Keratinocyte (primary cell): Measurements from ENCODE around the gene GDNF. TPM values are rescaled to one million over a fixed set of nuclear protein-coding genes. Genes with fewer than 3 reads are reported as not detected.

Experiments
- DNase-seq: peaks from one replicate; pipeline ENCODE4 v3.0.0-alpha.2; 2011; ENCODE audit warnings: low read depth, missing footprints, low spot score
- FAIRE-seq: peaks from 2 replicates; lab custom pipeline; 2011; peaks lifted over from hg19 to GRCh38; lab: Jason Lieb, UNC
- H2AFZ ChIP-seq: 2 replicates; pipeline ENCODE4 v1.6.0; 2012; ENCODE audit warnings: low read length, control low read depth, inconsistent platforms; ENCODE audit not compliant: control insufficient read depth
- H3K27ac ChIP-seq: 2 replicates; pipeline ENCODE4 v1.5.1; 2011; ENCODE audit warnings: low read length; ENCODE audit not compliant: control insufficient read depth, insufficient read depth
- H3K27me3 ChIP-seq: 3 replicates; pipeline ENCODE4 v1.6.0; 2011; ENCODE audit warnings: low read length; ENCODE audit not compliant: control insufficient read depth, insufficient read depth; ENCODE audit errors: extremely low read depth
- H3K36me3 ChIP-seq, 2 experiments: 2 replicates in 1 of 2; 3 replicates in 1 of 2; pipeline ENCODE4 v1.5.1; 2011; ENCODE audit warnings: low read length in 2 of 2, mild to moderate bottlenecking in 1 of 2; ENCODE audit not compliant: control insufficient read depth in 2 of 2, insufficient read depth in 2 of 2; ENCODE audit errors: extremely low read depth in 1 of 2
- H3K4me1 ChIP-seq: 3 replicates; pipeline ENCODE4 v1.5.1; 2011; ENCODE audit warnings: low read length; ENCODE audit not compliant: control insufficient read depth, insufficient read depth; ENCODE audit errors: extremely low read depth
- H3K4me2 ChIP-seq: 3 replicates; pipeline ENCODE4 v1.6.0; 2011; ENCODE audit warnings: low read depth, low read length; ENCODE audit not compliant: control insufficient read depth, insufficient read depth; ENCODE audit errors: extremely low read depth
- H3K4me3 ChIP-seq, 3 experiments: fragments of 200-600 bp in 1 of 3; sonication (generic) in 1 of 3; 2 replicates in 2 of 3; 3 replicates in 1 of 3; pipeline ENCODE4 v1.5.1; 2011 to 2016; ENCODE audit warnings: low read length in 3 of 3, mild to moderate bottlenecking in 3 of 3, control low read depth in 2 of 3, inconsistent platforms in 1 of 3, low read depth in 1 of 3, mixed read lengths in 1 of 3, mixed run types in 1 of 3, moderate library complexity in 1 of 3; ENCODE audit not compliant: control insufficient read depth in 2 of 3, insufficient read depth in 2 of 3; ENCODE audit errors: extremely low read depth in 1 of 3
- H3K79me2 ChIP-seq: 2 replicates; pipeline ENCODE4 v1.6.0; 2012; ENCODE audit warnings: low read length; ENCODE audit not compliant: control insufficient read depth, insufficient read depth
- H3K9ac ChIP-seq: 3 replicates; pipeline ENCODE4 v1.6.0; 2011; ENCODE audit warnings: low read length; ENCODE audit not compliant: control insufficient read depth, insufficient read depth; ENCODE audit errors: extremely low read depth
- H3K9me1 ChIP-seq: 3 replicates; pipeline ENCODE4 v1.6.0; 2011; ENCODE audit warnings: low read length; ENCODE audit not compliant: control insufficient read depth, insufficient read depth; ENCODE audit errors: extremely low read depth
- H3K9me3 ChIP-seq: 2 replicates; pipeline ENCODE4 v1.5.1; 2012; ENCODE audit warnings: low read depth, low read length; ENCODE audit not compliant: control insufficient read depth
- H4K20me1 ChIP-seq: 3 replicates; pipeline ENCODE4 v1.6.0; 2011; ENCODE audit warnings: low read length; ENCODE audit not compliant: control insufficient read depth, insufficient read depth; ENCODE audit errors: extremely low read depth
- EZH2 ChIP-seq: IDR thresholded peaks from one replicate; pipeline ENCODE4 v1.6.1; 2012; ENCODE audit warnings: inconsistent platforms, mild to moderate bottlenecking, low read length, moderate library complexity
- dilution Hi-C: fragments of 300-500 bp; cut with MboI; formaldehyde crosslinking; loops from one replicate; pipeline ENCODE4 v1.7.0; 2020; ENCODE audit warnings: low sequenced_read_pairs; ENCODE audit not compliant: extremely low pct_ligation_motif_present
- polyA plus RNA-seq, 5 experiments: library from polyadenylated mRNA; depleted of rRNA in 3 of 5; stranded (reverse) in 3 of 5; stranded (forward) in 1 of 5; unstranded in 1 of 5; fragments of >200 nt; gene quantifications; 1 replicate in 1 of 5; 2 replicates in 3 of 5; 3 replicates in 1 of 5; pipeline versions ENCODE4 v1.2.1 to v1.2.3, GENCODE V29; 2011 to 2012; ENCODE audit warnings: missing spikeins in 2 of 5, low read depth in 1 of 5, low replicate concordance in 1 of 5
- TF ChIP-seq, protein P1 (sequence below), 3 experiments: IDR thresholded peaks in 1 of 3; conservative IDR thresholded peaks in 1 of 3; optimal IDR thresholded peaks in 1 of 3; 2 replicates in 2 of 3; 3 replicates in 1 of 3; pipeline versions ENCODE3 to v1.5.1; 2011; ENCODE audit warnings: low read length in 3 of 3, mild to moderate bottlenecking in 3 of 3, moderate library complexity in 2 of 3, control low read depth in 1 of 3, inconsistent platforms in 1 of 3; ENCODE audit not compliant: insufficient read depth in 2 of 3; ENCODE audit errors: extremely low read depth in 1 of 3

The GDNF gene
- polyA plus RNA-seq, 1 donor (not counting 4 experiments of a cell fraction or from before 2014, with no cell fraction given) = 2.4 TPM

DNA sequence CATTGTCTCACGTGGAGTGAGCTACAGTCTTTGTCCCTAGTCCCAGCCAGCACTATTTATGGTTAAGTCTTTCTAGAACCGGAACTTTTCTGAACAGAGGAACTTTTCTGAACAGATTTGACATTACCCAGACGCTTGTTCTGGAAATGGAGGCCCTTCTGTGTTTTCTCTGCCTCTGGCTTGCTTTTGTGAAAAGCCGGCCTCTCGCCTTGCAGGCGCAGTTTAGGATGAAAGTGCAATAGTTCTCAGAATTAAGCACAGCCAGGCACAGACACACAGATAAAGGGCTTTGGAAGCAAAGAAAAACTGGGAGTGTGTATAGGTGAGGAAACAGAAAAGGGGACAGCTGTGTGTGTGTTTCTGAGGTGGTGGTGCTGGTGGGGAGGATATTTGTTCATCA, 5.9 kb downstream of the GDNF start:
- no peak for FAIRE-seq

DNA sequence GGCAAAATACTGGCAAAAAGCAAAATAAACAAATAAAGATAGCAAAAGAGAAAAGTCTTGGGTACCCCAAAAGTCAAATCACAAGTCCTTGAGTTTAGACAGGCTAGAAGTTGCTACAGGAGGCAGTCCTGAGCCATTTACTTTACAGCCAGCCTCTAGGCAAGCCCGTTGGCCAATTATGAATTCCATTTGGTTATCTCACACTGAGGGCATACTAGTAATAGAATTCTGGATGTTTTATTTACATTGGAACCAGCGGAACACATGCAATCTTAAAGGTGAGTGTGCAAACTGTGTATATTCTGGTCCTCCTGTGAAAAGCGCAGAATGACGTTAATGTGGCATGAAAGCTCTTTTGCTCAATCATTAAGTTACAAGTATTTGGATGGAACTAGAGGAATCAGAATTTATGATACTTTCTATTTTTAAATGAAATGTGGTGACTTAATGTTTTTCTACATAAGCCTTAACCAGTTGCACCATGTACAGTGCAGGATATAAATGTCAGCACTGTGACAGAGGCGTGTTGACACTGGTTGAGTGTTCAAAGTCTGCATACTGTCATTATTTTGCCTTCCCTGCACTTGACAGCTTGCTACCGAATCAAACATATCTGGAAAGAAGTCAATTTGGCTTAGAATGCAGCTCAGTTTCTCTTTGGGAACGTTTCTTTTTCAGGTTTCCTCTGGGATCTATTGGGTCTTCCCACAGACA, 7.9 kb downstream of the GDNF start:
- H3K4me3 ChIP-seq = no peak overlapping the region
- H2AFZ ChIP-seq = no peak overlapping the region
- no peak overlapping the region for H3K4me2 ChIP-seq
- no peak for DNase-seq
- no peaks in the 10 kb centered on the region for H3K27me3 ChIP-seq
- peaks cover 18% of the 10 kb centered on the region for H3K4me1 ChIP-seq
- dilution Hi-C loops = no loop called here
- no peak overlapping the region for H3K27ac ChIP-seq
- peak; percentile 13 for FAIRE-seq
- no peak for TF ChIP-seq EZH2
- TF ChIP-seq, protein P1, sequence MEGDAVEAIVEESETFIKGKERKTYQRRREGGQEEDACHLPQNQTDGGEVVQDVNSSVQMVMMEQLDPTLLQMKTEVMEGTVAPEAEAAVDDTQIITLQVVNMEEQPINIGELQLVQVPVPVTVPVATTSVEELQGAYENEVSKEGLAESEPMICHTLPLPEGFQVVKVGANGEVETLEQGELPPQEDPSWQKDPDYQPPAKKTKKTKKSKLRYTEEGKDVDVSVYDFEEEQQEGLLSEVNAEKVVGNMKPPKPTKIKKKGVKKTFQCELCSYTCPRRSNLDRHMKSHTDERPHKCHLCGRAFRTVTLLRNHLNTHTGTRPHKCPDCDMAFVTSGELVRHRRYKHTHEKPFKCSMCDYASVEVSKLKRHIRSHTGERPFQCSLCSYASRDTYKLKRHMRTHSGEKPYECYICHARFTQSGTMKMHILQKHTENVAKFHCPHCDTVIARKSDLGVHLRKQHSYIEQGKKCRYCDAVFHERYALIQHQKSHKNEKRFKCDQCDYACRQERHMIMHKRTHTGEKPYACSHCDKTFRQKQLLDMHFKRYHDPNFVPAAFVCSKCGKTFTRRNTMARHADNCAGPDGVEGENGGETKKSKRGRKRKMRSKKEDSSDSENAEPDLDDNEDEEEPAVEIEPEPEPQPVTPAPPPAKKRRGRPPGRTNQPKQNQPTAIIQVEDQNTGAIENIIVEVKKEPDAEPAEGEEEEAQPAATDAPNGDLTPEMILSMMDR (optimal IDR thresholded peaks at IDR 0.05 in 1 of 3, IDR thresholded peaks at IDR 0.05 in 1 of 3, conservative IDR thresholded peaks at IDR 0.05 in 1 of 3; ENCODE audit: extremely low read depth in 1 of 3, insufficient read depth in 2 of 3, low read length in 3 of 3) = no peak
- no peaks in the 10 kb centered on the region for H3K9me1 ChIP-seq
- peaks cover 0 to 4% of the 10 kb centered on the region in 2 experiments for H3K36me3 ChIP-seq
- peaks cover 41% of the 10 kb centered on the region for H3K79me2 ChIP-seq
- no peak overlapping the region for H3K9ac ChIP-seq
- H3K9me3 ChIP-seq = no peaks in the 10 kb centered on the region
- H4K20me1 ChIP-seq = no peaks in the 10 kb centered on the region

More for the DNA sequence above, 5.9 kb downstream of the GDNF start:
- H3K27ac ChIP-seq = no peak overlapping the region
- H3K9ac ChIP-seq = no peak overlapping the region
- peaks cover 58% of the 10 kb centered on the region for H3K79me2 ChIP-seq
- no peaks in the 10 kb centered on the region for H4K20me1 ChIP-seq
- no peak overlapping the region for H3K4me3 ChIP-seq
- peaks cover 0 to 4% of the 10 kb centered on the region in 2 experiments for H3K36me3 ChIP-seq
- no peaks in the 10 kb centered on the region for H3K27me3 ChIP-seq
- DNase-seq = no peak
- dilution Hi-C loops = no loop called here
- no peaks in the 10 kb centered on the region for H3K9me1 ChIP-seq
- H3K4me1 ChIP-seq = peaks cover 24% of the 10 kb centered on the region
- TF ChIP-seq EZH2 = no peak
- TF ChIP-seq, protein P1 (optimal IDR thresholded peaks at IDR 0.05 in 1 of 3, IDR thresholded peaks at IDR 0.05 in 1 of 3, conservative IDR thresholded peaks at IDR 0.05 in 1 of 3; ENCODE audit: extremely low read depth in 1 of 3, insufficient read depth in 2 of 3, low read length in 3 of 3) = no peak
- no peak overlapping the region for H3K4me2 ChIP-seq
- no peak overlapping the region for H2AFZ ChIP-seq
- no peaks in the 10 kb centered on the region for H3K9me3 ChIP-seq
